Loucy (cell line): ENCODE measurements around the gene CPEB4.

Experiments
- EZH2phosphoT487 ChIP-seq: fragments of 200-600 bp; IDR thresholded peaks from 2 replicates; pipeline ENCODE4 v1.6.1; 2018; ENCODE audit warnings: antibody characterized with exemption, mild to moderate bottlenecking, moderate library complexity, borderline replicate concordance
- TF ChIP-seq, protein P1 (sequence below): fragments of 200-600 bp; sonication (generic); conservative IDR thresholded peaks from 2 replicates; pipeline ENCODE4 v1.5.1; 2014; ENCODE audit warnings: mild to moderate bottlenecking, antibody characterized with exemption, low read length

DNA sequence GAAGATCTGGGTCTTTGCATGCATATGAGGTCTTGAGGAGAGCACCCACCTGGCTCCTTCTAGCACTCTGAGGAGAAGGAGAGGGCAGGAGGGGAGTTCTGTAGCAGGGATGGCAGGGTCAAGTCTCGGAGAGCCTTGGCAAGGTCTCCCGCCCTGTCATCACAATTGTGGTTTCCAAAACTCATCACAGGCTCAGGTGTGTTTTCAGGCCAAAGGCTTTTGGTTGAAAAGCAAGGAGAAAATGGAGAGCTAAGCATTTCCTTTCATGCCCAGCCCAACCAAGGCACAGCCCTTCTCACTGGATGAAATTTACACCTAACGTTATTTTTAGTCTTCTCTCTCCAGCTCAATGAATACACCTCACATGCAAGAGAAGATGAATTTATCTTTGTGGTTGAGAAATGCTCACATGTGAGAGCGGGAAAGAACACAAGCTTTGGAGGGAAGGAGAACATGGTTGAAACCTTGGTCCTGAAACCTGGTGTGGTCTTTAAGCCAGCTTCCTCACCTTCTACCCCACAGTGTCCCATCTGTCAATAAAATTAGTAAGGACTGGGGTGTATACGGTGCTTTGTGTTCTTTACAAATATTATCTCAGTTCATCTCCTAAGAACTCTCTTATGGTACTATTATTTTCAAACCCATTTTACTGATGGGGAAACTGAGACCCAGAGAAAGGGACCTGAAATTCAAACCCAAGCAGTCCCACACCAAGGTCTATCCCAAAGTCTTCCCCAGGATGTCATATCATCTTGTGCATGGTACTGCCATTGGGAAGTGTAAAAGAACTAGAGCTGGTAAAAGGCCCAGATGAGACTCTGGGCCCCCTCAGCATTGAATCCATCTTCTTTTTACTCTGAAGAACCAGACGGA is 47.8 kb upstream of the CPEB4 start:
- no peak for TF ChIP-seq EZH2phosphoT487
- TF ChIP-seq, protein P1, sequence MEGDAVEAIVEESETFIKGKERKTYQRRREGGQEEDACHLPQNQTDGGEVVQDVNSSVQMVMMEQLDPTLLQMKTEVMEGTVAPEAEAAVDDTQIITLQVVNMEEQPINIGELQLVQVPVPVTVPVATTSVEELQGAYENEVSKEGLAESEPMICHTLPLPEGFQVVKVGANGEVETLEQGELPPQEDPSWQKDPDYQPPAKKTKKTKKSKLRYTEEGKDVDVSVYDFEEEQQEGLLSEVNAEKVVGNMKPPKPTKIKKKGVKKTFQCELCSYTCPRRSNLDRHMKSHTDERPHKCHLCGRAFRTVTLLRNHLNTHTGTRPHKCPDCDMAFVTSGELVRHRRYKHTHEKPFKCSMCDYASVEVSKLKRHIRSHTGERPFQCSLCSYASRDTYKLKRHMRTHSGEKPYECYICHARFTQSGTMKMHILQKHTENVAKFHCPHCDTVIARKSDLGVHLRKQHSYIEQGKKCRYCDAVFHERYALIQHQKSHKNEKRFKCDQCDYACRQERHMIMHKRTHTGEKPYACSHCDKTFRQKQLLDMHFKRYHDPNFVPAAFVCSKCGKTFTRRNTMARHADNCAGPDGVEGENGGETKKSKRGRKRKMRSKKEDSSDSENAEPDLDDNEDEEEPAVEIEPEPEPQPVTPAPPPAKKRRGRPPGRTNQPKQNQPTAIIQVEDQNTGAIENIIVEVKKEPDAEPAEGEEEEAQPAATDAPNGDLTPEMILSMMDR = no peak
